Psoas muscle (tissue), 8 donors: ENCODE measurements around the gene METTL3. TPM values are rescaled to one million over a fixed set of nuclear protein-coding genes. Genes with fewer than 3 reads are reported as not detected.

Experiments
- ATAC-seq, 4 donors: fragments of 200-7000 bp; cut with Tn5 transposase; one replicate each; pipeline ENCODE4 v1.9.1; 2020; ENCODE audit warnings: moderate library complexity in 3 of 4, mild to moderate bottlenecking in 2 of 4
- DNase-seq, 2 donors: peaks; one replicate each; pipeline ENCODE4 v3.0.0-alpha.2; 2020
- H3K27ac ChIP-seq: fragments of 200-600 bp; one replicate; pipeline ENCODE4 v1.8.0; 2022
- H3K27me3 ChIP-seq, 3 donors: fragments of 200-600 bp in 1 of 3; one replicate each; pipeline versions ENCODE4 v1.6.1 to v1.8.0; 2013 to 2022; ENCODE audit warnings: low read length in 2 of 3, mild to moderate bottlenecking in 2 of 3, moderate library complexity in 1 of 3; ENCODE audit not compliant: insufficient read depth in 3 of 3
- H3K36me3 ChIP-seq, 2 donors: fragments of 200-600 bp in 1 of 2; one replicate each; pipeline versions ENCODE4 v1.6.1 to v1.8.0; 2013 to 2022; ENCODE audit warnings: low read depth in 1 of 2, mild to moderate bottlenecking in 1 of 2, moderate library complexity in 1 of 2; ENCODE audit not compliant: insufficient read depth in 1 of 2
- H3K4me1 ChIP-seq: fragments of 200-600 bp; one replicate; pipeline ENCODE4 v1.8.0; 2022
- H3K4me3 ChIP-seq: fragments of 200-600 bp; one replicate; pipeline ENCODE4 v1.8.0; 2022; ENCODE audit warnings: mild to moderate bottlenecking
- H3K9me3 ChIP-seq: fragments of 200-600 bp; one replicate; pipeline ENCODE4 v1.8.0; 2022
- WGBS, 3 donors: extraction: QIAGEN DNeasy Blood & Tissue Kit; methylation state at CpG; one replicate each; pipeline versions ENCODE4 v1.1.6 to v1.1.7; 2013; 5-methylcytosine and 5-hydroxymethylcytosine counted together
- intact Hi-C, 2 donors: fragments of 100-400 bp; cut with DNase I; formaldehyde crosslinking; loops; one replicate each; pipeline versions ENCODE4 v1.11.0 to v1.14.2; 2022
- polyA plus RNA-seq, 3 donors: library from polyadenylated mRNA; stranded (reverse); fragments of 200-250 nt; gene quantifications; one replicate each; pipeline ENCODE4 v1.2.3, GENCODE V29; 2013
- total RNA-seq, 4 donors: library from RNA; stranded (reverse); fragmentation: NEBNext Ultra II Directional in 2 of 4; extraction: Animal tissue kit (Norgen Biotek cat#: 25700) in 2 of 4; gene quantifications; one replicate each; pipeline versions ENCODE4 v1.2.1 to v1.2.4, GENCODE V29; 2021 to 2023
- TF ChIP-seq, protein P1 (sequence below): fragments of 200-600 bp; IDR thresholded peaks from one replicate; pipeline ENCODE4 v1.8.0; 2022; ENCODE audit warnings: antibody characterized with exemption
- donor health status: healthy with polysubstance abuse.
- donor health status: DM: no; HTN: no; CAD: no; lungs with moderate emphysema.
- donor health status: Bipolar disorder and iron deficiency.
- donor health status: healthy.
- donor health status: DM: yes; HTN: yes; CAD: no.
- donor health status: DM: no; HTN: no; CAD: no.
- donor health status: DM: no; HTN: no; CAD: no.
- donor health status: DM: yes; HTN: yes; CAD: no.

METTL3 gene
- total and polyA plus RNA-seq, 7 donors: 17.5 to 43.9 (median 22.0) TPM

DNA sequence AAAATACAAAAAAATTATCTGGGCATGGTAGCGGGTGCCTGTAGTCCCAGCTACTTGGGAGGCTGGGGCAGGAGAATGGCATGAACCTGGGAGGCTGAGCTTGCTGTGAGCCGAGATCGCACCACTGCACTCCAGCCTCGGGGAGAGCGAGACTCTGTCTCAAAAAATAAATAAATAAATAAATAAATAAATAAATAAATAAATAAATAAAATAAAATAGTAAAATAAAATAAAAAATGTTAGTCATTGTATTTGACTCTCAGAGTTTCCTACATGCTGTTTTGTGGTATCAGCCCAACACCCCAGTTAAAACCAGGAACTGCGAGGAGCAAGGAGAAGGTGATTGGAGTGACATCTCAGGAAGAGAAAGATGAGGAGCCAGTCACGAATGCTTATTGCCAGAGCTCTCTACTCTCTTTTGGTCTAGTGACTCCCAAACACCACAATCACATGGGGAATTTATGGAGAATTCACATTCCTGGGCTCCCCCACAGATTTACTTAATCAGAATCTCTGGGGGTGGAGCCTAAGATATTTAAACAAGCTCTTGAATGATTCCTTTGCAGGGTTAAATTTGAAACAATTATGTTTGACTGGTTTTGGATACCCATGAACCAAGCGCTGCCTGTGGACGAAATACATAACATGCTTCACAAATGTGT is 30.4 kb upstream of the METTL3 start:
- Histone ChIP-seq H3K27ac (no peak overlapping the region), H3K9me3 (no peaks in the 10 kb centered on the region), H3K4me3 (no peak overlapping the region), H3K36me3 (no peaks in the 10 kb centered on the region), H3K4me1 (no peaks in the 10 kb centered on the region), H3K27me3 (peaks cover 0 to 39% (median 3%) of the 10 kb centered on the region in 3 donors)
- intact Hi-C loops: no loop called here
- TF ChIP-seq, protein P1, sequence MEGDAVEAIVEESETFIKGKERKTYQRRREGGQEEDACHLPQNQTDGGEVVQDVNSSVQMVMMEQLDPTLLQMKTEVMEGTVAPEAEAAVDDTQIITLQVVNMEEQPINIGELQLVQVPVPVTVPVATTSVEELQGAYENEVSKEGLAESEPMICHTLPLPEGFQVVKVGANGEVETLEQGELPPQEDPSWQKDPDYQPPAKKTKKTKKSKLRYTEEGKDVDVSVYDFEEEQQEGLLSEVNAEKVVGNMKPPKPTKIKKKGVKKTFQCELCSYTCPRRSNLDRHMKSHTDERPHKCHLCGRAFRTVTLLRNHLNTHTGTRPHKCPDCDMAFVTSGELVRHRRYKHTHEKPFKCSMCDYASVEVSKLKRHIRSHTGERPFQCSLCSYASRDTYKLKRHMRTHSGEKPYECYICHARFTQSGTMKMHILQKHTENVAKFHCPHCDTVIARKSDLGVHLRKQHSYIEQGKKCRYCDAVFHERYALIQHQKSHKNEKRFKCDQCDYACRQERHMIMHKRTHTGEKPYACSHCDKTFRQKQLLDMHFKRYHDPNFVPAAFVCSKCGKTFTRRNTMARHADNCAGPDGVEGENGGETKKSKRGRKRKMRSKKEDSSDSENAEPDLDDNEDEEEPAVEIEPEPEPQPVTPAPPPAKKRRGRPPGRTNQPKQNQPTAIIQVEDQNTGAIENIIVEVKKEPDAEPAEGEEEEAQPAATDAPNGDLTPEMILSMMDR: no peak
- ATAC-seq (no peak), DNase-seq (no peak)
- 79 to 85% (median 82%) methylated on average over 9 of the region's 9 CpGs for WGBS, 3 donors

DNA sequence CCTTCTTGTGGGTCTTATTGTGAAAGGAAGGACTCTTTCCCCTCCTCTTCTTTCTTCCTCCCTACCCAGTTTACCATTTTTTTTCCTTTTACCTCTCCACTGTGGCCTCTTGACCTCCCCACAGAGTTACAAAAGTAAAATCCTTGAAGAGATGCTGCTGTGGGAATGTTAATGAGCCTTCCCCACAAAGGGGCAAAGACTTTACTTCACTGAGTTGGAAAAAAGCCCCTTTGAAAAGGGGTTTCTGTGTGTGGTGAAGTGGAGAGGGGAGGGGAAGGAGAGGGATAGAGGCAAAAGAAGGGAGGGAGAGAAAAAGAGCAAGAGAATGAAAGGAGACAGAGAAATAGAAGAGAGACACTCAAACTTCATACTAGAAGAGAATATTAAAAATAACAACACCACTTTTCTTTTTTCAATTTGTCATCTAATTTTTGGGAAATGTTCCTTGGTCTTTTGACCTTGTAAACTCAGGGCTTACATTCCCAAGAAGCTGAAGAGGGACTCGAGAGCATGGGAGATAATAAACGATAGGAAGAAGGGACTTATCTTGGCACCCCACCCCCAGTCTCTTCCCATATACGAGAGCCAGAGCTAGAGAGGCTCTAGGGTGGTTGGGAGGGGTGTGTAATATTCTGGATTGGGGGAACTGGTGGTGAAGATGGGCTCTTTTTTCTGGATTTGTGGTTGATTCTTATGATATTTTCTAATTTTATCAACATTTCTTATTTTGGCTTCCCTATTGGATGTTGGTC is 28.2 kb upstream of the METTL3 start:
- DNase-seq (no peak), ATAC-seq (no peak)
- no peaks in the 10 kb centered on the region for H3K36me3 ChIP-seq
- H3K4me1 ChIP-seq: no peaks in the 10 kb centered on the region
- H3K4me3 ChIP-seq: no peak overlapping the region
- peaks cover 0 to 60% (median 6%) of the 10 kb centered on the region in 3 donors for H3K27me3 ChIP-seq
- 15 to 23% (median 21%) methylated on average over 3 of the region's 3 CpGs for WGBS, 3 donors
- H3K27ac ChIP-seq: no peak overlapping the region
- intact Hi-C loops: no loop called here
- no peaks in the 10 kb centered on the region for H3K9me3 ChIP-seq
- TF ChIP-seq, protein P1: no peak

DNA sequence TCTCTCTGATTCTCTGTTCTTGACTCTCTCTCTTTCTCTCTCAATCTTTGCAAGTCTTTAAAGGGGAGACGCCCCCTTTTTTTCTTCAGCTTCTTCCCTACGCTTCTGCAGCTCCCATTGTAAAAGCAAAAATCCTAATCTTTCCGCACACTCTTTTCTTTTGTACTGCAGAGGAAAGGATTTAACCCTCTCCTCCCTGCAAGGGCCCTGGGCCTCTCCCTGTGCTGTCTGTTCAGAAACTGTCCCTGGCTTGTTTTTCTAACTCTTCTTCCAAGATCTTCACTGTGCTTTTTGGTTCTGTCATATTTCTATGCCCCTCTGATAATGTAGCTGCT is 25.9 kb upstream of the METTL3 start:
- Histone ChIP-seq H3K36me3 (no peaks in the 10 kb centered on the region), H3K27me3 (peaks cover 4 to 62% (median 6%) of the 10 kb centered on the region in 3 donors), H3K4me3 (peak overlapping the region; percentile 46), H3K9me3 (no peaks in the 10 kb centered on the region), H3K27ac (no peak overlapping the region), H3K4me1 (no peaks in the 10 kb centered on the region)
- TF ChIP-seq, protein P1: no peak
- no peak for ATAC-seq
- intact Hi-C loops: no loop called here
- no peak for DNase-seq
- 13 to 15% (median 15%) methylated on average over 3 of the region's 3 CpGs for WGBS, 3 donors

DNA sequence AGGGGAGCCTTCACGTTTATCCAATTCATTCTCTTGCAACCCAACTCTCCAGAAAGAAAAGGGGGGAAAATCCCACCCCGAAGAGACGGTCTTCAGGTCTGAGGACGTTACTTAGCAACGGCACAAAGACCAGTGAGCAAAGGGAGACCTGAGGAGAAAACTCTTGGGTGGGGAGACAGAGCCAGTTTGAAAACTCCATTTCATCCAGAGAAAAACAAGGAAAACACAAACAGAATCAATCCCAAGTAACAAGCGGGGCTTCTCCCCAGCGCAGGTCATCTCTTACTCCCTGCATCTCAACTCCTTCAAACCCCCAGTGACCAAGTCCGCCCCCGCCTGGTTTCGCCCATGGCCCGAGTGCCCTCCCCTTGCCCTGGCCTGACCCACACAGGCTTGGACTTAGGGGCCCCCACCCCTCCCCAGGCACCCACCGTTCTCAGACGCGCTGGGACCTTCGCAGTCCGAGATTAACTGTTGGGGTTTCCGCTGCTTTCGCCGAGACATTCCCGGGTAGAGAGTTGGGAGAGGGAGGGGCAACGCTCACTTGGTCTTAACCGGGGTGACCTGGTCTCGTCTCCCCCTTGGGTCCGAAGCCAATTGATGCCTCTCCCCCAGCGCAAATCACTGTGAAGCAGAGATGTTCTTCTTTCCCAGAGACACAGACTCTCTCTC is 25.4 kb upstream of the METTL3 start:
- H3K4me3 ChIP-seq: peak overlapping the region; percentile 46
- intact Hi-C loops: no loop called here

More for the DNA sequence above, 25.4 kb upstream of the METTL3 start:
- 1 to 3% (median 1%) methylated on average over 25 of the region's 25 CpGs for WGBS, 3 donors
- H3K27me3 ChIP-seq: peaks cover 4 to 58% (median 4%) of the 10 kb centered on the region in 3 donors
- no peaks in the 10 kb centered on the region for H3K36me3 ChIP-seq
- H3K4me1 ChIP-seq: no peaks in the 10 kb centered on the region
- no peak overlapping the region for H3K27ac ChIP-seq
- no peak for ATAC-seq
- TF ChIP-seq, protein P1: no peak
- no peaks in the 10 kb centered on the region for H3K9me3 ChIP-seq
- no peak for DNase-seq
